Right hindlimb (tissue), 1 donor: Measurements from ENCODE around the gene AK5.

ENCODE experiments used
- DNase-seq: peaks from one replicate; pipeline ENCODE4 v3.0.0-alpha.2; 2018

The AK5 gene

DNA sequence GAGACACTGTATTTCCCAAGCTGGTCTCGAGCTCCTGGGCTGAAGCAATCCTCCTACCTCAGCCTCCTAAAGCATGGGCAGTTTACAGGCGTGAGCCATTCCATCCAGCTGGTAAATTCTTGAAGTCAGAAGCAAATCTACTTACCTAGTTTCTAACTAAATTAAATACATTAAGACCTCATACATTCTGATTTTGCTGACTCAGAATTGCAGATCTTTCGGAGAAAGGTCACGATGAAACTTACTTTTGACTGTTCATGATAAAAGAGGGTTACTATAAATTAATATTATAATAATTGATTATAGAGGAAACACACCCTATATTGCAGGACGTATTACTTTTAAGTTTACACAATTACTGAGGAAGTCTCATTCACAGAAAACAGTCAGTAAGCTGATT, 268.3 kb downstream of the AK5 start:
- no peak for DNase-seq

DNA sequence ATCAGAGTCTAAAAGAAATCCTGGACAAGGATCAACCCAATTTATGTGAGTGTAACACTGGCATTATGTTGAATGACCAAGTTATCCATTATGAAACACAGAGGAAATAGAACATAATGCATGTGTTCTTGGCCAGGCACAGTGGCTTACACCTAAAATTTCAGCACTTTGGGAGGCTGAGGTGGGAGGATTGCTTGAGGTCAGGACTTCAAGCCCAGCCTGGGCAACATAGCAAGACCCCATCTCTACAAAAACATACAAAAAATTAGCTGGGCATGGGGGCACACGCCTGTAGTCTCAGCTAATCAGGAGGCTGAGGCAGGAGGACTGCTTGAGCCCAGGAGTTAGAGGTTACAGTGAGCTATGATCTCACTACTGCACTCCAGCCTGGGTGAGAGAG, 270.8 kb downstream of the AK5 start:
- DNase-seq = no peak

DNA sequence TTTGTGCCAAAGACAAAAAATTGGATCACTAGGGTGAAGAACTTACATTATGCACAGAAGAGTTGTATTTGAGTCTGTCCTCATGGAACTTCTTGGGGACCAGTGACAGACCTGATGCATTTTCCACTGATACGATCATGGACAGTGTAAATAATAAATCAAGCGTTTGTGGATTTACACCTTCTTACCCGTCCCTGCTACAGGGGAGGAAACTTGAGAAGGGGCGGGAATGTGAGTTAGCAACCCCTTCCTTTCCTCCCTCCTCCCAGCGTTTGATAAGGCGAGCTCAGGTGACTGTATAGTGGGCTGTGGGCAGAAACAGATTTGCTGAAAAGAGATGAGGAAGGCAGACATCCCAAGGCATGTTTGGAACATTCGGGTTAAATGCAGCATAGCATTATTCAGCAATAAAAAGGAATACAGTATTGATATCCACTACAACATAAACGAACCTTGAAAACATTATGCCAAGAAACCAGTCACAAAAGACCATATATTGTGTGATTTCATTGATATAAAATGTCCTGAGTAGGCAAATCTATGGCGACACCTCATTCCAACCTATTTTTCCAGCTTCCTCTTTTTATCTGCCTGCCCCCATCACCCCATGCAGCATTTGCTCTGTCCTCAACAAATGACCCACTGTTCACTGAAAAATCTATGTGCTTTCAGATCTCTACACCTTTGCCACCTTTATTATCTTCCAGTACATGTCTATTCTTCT, 271.9 kb downstream of the AK5 start:
- DNase-seq = no peak

DNA sequence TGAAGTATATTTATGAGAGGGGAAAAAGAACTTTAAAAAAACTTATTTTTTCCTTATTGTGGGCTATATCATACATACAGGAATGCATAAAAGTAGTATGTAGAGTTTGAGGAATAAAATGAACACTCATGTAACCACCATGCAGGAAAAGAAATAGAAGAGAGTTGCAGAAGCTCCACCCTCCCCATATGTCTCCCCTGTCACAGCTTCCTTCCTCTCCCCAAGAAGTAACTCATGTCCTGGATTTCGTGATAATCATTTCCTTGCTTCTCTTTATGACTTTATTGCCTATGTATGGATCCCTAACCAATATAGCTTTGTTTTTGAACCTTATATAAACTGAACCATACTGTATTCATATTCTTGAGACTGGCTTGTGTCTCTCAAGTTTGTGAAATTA, 274.2 kb downstream of the AK5 start:
- no peak for DNase-seq

DNA sequence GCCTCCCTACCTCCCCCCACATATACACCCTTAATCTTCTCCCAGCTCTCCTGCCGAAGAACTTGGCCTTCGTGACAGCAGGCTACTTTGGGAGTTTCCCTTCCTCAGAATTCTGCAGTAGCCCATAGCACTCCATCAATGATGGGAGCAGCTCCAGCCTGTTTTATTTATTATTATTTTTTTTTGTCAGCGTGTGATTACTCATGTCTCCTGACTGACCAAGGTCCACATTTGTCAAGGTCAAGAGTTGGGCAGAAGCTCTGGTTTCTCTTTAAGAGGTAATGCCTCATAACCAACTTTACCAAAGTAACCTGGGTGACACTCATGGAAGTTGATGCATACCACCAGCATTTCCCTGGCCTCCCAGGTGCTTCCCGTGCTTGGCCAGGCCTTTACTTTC, 275.2 kb downstream of the AK5 start:
- DNase-seq = no peak

DNA sequence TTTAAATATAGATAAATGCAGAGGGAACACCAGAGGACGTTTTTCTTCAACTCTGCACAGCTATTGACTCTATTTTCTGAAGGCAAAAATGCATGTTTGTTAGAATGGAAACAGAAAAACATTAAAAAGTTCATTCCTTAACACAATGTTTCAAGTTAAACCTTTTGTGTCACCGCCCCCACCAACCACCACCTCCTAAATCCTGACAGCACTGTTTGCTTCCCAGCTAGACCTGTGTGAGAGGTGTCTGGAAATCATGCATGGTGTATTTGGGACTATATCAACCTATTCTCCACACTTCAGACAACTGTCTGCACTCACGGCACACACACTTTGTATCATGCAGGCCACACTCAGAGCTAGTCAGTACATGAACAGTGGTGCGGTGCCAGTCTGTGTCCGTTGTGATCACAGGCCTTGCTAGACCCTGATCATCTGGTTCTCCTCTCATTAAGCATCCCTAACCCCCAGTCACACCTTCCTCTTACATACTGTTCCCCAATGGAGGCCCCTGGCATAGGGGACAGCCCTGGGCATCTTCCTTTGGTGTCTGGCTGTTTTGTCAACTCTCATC, 276.9 kb downstream of the AK5 start:
- DNase-seq = no peak

DNA sequence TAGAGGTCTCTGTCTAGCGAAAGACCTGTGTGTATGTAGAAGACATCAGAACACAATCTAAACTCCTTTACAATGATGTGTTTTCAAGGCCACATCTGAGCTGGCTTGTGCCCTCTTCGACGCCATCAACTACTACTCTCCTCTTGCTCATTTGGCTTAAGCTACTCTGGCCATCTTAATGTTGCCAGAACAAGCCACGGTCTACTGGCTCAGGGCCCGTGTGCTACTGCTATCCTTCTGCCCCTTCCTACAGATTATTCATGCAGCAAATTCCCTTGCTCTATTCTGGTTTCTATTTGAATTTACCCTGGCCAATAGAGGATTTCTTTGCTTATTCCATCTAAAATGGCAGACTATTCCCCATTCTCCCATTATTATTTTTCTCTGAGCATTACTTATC, 278.9 kb downstream of the AK5 start:
- DNase-seq = no peak

DNA sequence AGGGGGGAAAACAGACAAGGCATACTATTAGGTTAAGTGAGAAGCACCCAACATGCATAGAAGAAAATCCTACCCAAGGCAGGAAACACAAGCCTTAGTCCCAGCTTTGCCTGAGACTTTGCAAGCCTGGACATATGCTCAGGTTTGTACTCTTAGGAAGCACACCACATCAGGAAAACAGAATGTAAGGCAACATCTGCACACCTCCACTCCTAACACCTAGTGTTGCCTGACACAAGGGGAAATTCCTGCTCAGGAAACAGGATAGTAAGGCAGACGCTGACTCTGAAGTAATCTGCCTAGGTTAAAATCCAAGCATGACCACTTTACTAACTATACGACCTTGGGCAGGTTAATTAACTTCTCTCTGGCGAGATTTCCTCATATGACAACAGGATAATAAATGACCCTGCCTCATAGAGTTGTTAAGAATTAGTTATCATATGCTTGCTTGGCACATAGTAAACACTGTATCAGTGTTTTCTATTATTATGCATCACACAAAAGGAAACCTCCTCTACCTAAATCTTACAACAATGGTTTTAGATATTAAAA, 280.9 kb downstream of the AK5 start:
- DNase-seq = no peak

DNA sequence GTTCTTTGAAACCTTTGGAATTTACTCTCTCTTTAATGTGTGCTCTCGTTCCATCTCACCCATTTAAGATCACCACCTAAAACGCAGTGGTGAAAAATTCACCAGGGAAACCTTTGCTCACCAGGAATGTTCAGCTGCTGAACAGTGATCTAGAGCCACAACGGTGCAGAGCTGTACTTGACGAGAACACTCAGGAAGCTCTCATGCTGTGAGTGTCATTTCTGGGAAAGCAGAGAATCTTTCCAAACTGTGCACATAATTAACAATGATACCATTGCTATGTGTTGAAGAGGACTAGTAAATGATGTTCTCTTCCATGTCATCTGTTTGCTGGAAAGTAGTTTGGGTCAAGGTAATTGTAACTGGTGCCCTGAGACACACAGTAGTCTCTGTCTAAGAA, 283.5 kb downstream of the AK5 start:
- DNase-seq = no peak

DNA sequence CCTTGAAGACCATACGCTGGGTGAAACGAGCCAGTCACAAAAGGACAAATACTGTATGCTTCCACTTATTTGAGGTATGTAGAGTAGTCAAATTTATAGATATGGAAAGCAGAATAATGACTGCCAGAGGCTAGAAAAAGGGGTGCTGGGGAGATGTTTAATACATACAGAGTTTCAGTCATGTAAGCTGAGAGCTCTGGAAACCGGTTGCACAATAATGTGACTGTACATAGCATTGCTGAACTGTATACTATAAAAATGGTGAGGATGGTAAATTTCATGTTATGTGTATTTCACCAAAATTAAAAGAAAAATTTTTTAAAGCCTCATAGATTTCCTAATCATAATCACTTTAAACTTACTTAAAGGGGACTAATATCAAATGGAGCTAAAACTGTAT, 289.8 kb downstream of the AK5 start:
- no peak for DNase-seq

DNA sequence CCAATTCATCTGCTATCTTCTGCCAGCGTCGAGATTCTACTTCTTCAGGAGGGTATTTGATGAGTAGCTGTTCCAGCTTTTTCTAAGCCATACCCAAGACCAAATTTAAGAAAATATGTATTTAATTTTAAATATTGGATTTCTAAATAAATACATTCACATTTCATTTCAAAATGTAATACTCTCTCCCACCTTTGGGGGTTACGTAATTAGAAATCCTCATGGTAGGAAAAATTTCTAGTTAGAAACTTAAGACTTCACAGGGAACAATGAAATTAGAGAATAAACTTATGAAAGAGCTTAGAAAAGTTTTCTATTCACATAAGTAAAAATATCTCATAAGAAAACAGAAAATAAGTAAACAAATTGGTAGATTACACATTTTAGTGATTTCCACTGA, 297.7 kb downstream of the AK5 start:
- DNase-seq = no peak

DNA sequence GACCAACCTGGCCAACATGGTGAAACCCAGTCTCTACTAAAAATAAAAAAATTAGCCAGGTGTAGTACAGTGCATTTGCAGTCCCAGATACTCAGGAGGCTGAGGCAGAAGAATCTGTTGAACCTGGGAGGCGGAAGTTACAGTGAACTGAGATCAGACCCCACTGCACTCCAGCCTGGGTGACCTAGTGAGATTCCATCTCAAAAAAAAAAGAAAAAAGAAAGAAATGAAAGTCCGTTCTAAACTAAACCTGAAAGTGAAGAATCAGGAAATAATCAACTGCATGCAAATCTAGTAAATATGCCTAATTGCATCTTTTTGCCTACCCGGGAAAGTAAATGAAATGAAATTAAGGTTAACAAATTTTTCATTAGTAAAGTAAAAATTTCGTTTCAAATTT, 301.1 kb downstream of the AK5 start:
- no peak for DNase-seq

DNA sequence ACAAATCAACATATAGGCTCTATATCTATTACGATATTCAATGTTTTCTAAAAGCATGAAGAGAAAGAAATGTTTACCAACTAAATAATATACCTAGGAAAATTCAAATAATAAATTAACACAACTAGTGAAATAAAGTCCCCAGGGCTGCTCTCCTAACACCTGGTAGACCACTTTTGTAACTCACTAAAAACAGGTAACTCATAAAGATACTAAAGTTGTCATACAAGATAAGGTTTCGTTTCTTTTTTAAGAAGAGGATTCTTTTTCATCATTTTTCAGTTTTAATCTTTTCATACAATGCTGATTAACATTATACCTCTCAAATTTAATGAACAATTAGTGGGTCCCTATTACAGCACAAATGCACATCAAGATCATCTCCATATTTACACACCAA, 301.7 kb downstream of the AK5 start:
- DNase-seq = no peak

DNA sequence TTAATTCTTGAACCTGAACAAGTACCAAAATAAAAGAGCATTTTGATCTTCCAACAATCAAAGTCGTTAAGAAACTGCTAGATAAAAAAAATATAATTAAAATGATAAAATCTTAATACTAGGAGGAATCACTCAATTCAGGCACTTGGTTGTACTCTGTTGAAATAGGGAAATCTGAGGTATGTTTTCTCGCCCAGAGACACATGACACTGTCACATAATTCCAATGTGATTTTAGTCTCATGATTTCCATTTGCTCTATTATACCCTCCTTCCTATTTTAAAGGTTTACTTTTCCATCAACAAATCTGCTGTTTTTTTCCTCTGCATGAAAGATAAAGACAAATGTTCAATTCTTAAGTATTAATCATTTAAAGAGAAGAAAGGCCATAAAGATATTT, 303.1 kb downstream of the AK5 start:
- DNase-seq = no peak

DNA sequence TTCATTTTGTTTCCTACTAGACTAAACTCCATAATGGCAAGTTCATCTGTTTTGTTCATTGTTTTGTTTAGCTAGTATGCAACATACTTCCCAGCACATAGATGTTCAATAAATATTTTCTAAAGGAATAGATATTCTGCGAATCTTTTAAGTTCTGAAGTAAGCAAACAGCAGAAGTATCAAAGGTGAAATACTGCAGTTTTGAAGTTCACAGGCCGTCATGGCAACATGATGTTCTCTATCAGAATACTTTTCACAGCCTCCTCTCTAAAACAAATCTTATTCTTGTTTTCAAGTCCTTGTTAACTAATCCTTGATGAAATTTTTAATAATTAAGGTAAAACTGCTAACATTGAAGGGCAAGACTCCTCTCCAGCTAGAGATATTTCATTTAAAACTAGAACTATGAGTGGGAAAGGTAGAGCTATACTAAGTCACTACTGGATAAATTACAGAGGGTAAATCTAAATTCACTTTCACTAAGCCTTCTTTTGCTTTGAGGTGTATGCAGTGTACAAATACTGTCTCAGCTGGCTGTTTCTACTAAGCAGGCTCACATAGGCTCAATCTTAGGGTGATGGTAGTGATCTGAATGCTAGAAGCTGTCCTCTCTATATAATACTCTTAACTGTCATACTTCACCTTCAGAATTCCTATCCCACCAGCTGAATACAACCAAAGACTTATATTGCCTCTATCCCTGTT, 303.9 kb downstream of the AK5 start:
- DNase-seq = no peak

DNA sequence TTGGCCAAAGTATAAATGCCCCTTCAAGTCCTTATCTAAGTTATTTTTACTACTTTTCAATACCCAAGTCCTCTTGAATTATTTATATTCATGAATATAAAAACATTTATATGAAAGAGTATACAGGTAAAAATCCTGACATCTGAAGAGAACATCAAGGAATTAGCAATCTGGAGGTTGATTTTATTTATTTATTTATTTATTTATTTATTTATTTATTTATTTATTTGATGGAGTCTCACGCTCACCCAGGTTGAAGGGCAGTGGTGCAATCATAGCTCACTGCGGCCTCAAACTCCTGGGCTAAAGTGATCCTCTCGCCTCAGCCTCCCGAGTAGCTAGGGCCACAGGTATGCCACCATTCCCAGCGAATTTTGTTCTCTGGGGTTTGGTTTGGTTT, 307.4 kb downstream of the AK5 start:
- DNase-seq = no peak

DNA sequence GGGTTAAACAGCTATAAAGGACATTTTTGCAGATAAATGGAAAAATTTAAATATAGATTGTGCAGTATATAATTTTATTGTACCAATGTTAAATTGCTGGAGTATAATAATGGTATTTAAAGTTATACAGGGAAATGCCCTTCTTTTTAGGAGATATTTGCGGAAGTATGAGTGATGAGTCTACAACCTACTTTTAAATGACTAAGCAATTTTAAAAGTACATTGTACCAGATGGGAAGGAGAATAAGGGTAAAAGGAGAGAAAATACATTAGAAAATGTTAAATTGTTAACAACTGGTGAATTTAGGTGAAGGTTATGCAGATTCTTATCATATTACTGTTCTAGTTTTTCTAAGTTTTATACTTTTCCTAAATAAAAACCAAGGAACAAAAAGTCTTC, 308.8 kb downstream of the AK5 start:
- no peak for DNase-seq

DNA sequence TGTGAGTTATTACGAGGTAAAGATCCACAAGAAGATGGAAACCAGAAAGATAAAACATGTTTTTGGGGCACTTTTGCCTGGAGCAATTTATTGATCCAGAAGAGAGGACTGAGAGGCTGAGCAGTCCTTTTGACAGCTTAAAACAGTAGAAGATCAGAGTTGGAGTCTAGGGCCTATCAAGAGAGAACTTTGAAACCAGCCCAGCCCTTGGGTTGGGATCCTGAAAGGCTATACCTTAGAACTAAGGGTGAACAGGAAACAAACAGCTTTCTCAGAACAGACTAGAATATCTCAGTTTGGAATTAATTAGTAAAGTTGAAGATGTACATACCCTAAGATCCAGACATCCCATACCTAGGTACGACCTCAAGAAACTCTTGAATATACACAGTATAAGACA, 311.1 kb downstream of the AK5 start:
- no peak for DNase-seq

DNA sequence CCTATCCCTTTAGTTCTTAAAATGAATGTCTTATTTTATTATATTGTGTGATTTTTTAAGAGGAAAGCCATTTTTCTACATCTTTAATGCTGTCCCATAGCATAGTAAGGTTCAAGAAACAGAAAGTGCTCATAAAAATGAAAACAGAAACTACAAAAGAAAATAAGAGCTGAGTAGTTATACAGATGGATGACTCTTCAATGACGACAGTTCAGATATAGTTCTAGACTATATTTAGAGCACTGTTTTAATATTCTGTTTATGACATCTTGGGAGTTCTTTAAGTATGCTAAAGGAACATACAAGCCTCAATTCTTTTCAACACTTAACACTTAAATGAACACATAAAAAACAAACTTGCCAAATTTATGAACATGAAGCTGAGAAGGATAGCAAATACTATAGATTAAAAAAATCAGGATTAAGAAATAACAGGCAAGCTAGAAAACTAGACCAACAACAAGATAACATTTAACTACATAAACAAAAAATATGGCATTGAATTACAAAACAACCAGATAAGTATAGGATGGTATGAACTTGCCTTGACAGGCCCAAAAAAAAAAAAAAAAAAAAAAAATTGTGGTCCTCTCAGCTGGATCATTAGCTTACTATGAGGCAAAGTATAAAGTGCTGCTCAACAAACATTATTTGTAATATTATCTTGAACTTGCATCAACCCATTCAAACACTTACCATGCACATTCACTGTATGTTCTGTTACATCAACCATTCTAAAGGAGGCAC, 312.7 kb downstream of the AK5 start:
- no peak for DNase-seq

DNA sequence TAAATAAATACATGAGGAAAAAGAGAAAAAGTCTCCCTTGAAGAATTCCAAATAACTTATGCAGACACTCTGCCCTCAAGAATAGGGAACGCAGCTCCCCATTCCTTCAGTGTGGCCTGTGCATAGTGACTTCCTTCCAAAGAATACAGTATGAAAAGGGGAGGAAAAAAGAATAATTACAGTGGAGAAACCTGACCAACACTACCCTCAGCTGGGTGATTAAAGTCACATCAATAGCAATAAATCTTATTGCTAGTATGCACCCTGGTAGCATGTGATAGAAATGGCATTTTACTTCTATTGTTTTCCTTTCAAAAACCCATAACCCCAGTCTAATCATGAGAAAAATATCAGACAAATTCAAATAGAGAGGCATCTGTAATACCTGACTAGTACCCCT, 315.5 kb downstream of the AK5 start:
- no peak for DNase-seq

DNA sequence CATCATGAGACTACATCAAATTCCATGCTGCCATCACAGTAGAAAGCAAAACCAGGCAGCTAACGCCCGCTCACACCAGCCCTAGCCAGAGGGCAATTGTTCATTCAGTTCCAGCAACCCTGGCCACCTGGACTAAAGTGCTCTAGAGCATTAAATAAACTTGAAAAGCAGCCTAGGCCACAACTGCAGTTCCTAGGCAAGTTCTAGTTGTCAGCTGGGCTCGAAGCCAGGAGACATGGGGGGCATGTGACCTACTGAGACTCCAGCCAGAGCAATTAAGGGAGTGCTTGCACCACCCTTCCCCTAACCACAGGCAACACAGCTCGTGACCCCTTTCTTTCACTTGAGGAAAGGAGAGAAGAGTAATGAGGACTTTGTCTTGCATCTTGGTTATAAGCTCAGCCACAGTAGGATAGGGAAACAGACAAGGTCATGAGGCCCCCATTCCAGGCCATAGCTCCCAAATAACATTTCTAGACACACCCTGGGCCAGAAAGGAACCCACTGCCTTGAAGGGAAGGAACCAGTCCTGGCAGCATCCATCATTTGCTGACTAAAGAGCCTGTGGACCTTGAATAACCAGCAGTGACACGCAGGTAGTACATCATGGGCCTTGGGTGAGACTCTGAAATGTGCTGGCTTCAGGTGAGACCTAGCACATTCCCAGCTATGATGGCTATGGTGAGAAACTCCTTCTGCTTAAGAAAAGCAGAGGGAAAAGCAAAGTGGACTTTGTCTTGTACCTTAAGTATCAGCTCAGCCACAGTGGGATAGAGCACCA, 323.6 kb downstream of the AK5 start:
- no peak for DNase-seq

DNA sequence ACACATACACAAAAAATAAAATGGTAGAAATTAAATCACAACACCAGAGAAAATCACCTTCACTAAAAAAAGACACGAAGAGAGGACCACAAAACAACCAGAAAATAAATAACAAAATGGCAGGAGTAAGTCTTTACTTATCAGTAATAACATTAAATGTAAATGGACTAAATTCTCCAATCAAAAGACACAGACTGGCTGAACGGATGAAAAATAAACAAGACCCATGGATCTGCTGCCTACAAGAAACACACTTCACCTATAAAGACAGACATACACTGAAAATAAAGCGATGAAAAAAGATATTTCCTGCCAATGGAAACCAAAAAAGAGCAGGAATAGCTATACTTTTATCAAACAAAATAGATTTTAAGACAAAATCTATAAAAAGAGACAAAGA, 327.1 kb downstream of the AK5 start:
- DNase-seq = no peak
